ENCODE measurements around the gene SFMBT1. TPM values are rescaled to one million over a fixed set of nuclear protein-coding genes. Genes with fewer than 3 reads are reported as not detected.

The SFMBT1 gene
- total and polyA plus RNA-seq, 2 of the 8 experiments (the other 6 are each of a cell fraction or from before 2014, with no cell fraction given) = 8.1 to 16.8 TPM

DNA sequence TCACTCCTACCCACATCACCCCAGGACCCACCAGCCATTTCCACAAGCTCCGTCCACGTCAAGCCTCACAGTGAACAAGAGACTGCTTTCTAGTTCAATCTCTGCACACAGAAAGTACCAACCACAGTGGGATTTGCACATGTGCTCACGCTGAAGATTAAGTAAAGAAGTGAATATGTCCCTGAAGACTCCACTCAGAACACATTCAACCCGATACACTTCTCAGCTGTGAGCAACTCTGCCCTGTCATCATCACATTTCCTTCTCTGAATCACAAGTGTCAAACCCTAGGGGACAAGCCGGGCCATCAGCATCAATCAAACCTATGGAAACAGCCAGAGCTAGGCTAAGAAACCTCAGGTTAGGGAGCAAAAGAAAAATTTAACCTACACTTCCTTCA lies 150.5 kb downstream of the SFMBT1 start (continued):
- no peak for TF ChIP-seq RXRA (IDR thresholded peaks at IDR 0.05; ENCODE audit: insufficient read depth, low read depth, low read length)
- no peak for TF ChIP-seq NANOG (IDR thresholded peaks at IDR 0.05; ENCODE audit: insufficient read depth, low read depth, low read length, poor library complexity, severe bottlenecking)
- TF ChIP-seq, protein P1, sequence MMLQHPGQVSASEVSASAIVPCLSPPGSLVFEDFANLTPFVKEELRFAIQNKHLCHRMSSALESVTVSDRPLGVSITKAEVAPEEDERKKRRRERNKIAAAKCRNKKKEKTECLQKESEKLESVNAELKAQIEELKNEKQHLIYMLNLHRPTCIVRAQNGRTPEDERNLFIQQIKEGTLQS (IDR thresholded peaks at IDR 0.05; ENCODE audit: insufficient read depth, low read depth, low read length) = no peak
- no peak for TF ChIP-seq EZH2 (IDR thresholded peaks at IDR 0.05; ENCODE audit: low read depth, low read length, severe bottlenecking)
